Ovary (tissue), 9 donors: Measurements from ENCODE around the gene MLF2. TPM values are rescaled to one million over a fixed set of nuclear protein-coding genes. Genes with fewer than 3 reads are reported as not detected.

Experiments
- DNase-seq, 5 donors: peaks; one replicate each; pipeline ENCODE4 v3.0.0-alpha.2; 2019 to 2020
- H3K27ac ChIP-seq, 2 donors: fragments of 200-600 bp; one replicate each; pipeline versions ENCODE4 v1.5.1 to v1.8.0; 2019 to 2022
- H3K27me3 ChIP-seq: fragments of 200-600 bp; one replicate; pipeline ENCODE4 v1.8.0; 2022
- H3K36me3 ChIP-seq: fragments of 200-600 bp; sonication (generic); one replicate; pipeline ENCODE4 v1.5.1; 2019
- H3K4me1 ChIP-seq: one replicate; pipeline ENCODE4 v1.8.1; 2013; ENCODE audit warnings: mild to moderate bottlenecking, moderate library complexity; ENCODE audit not compliant: insufficient read depth
- H3K4me3 ChIP-seq: fragments of 200-600 bp; sonication (generic); one replicate; pipeline ENCODE4 v1.5.1; 2017
- H3K9me3 ChIP-seq, 2 donors: fragments of 200-600 bp in 1 of 2; sonication (generic) in 1 of 2; one replicate each; pipeline versions ENCODE4 v1.5.1 to v1.8.1; 2013 to 2019; ENCODE audit warnings: mild to moderate bottlenecking in 1 of 2, moderate library complexity in 1 of 2
- CTCF ChIP-seq, 3 donors: fragments of 450-650 bp in 2 of 3; fragments of 200-600 bp in 1 of 3; IDR thresholded peaks; one replicate each; pipeline versions ENCODE4 v1.5.1 to v1.8.0; 2016 to 2022; ENCODE audit warnings: antibody characterized with exemption in 3 of 3, mild to moderate bottlenecking in 1 of 3
- EP300 ChIP-seq: sonication (generic); formaldehyde crosslinking; IDR thresholded peaks from one replicate; pipeline ENCODE4 v1.6.1; 2017; ENCODE audit warnings: antibody characterized with exemption
- POLR2A ChIP-seq: fragments of 450-650 bp; IDR thresholded peaks from one replicate; pipeline ENCODE4 v1.6.1; 2017; ENCODE audit warnings: antibody characterized with exemption, mild to moderate bottlenecking, moderate library complexity
- WGBS, 3 donors: extraction: QIAGEN DNeasy Blood & Tissue Kit in 1 of 3; methylation state at CpG; one replicate each; pipeline versions ENCODE4 v1.1.5 to v1.1.7; 2013 to 2017; 5-methylcytosine and 5-hydroxymethylcytosine counted together
- intact Hi-C, 4 donors: fragments of 100-400 bp; cut with DNase I; formaldehyde crosslinking; loops; one replicate each; pipeline versions ENCODE4 v1.11.0 to v1.15.1; 2022 to 2023
- polyA plus RNA-seq, 2 donors: library from polyadenylated mRNA; stranded (reverse); fragments of 200-250 nt in 1 of 2; fragments of 350-450 nt in 1 of 2; fragmentation: Illumina TruSeq in 1 of 2; extraction: RNeasy Lipid Tissue Mini Kit (QIAGEN cat#74804) in 1 of 2; gene quantifications; one replicate each; pipeline ENCODE4 v1.2.3, GENCODE V29; 2013 to 2014
- total RNA-seq, 7 donors: library from RNA; depleted of rRNA in 2 of 7; stranded (reverse); fragments of >200 nt in 2 of 7; fragmentation: NEBNext Ultra II Directional in 3 of 7; extraction: Animal tissue kit (Norgen Biotek cat#: 25700) in 3 of 7; gene quantifications; one replicate each; pipeline versions ENCODE4 v1.1.0 to v1.2.4, GENCODE V29; 2016 to 2023
- donor health status: DM: no; HTN: no; CAD: no; lungs with moderate emphysema.
- donor health status: DM: no; HTN: no; CAD: no.
- donor health status: Bipolar disorder and iron deficiency.
- donor health status: DM: yes; HTN: yes; CAD: no.
- donor health status: DM: no; HTN: no; CAD: no.
- donor health status: DM: yes; HTN: yes; CAD: no.

Gene MLF2
- total and polyA plus RNA-seq, 9 donors: 64.1 to 162 (median 140) TPM

GRCh38 chr12:6772331-6772695 lies 19.4 kb upstream of the MLF2 start, which contains the start of gene LAG3:
TSS of gene LAG3 (plus strand) at chr12:6772520. CDS start at chr12:6772853, 333 bp downstream.
- 22 to 23% (median 22%) methylated on average over 15 of the region's 15 CpGs for WGBS, 3 donors
- H3K27me3 ChIP-seq: no peaks in the 10 kb centered on the region
- H3K27ac ChIP-seq: peak within 1 kb of the TSS; percentile 55 to 62
- H3K36me3 ChIP-seq: no peaks in the 10 kb centered on the region
- peak in 4 of 5 donors; percentile 58 to 66 (median 60) for DNase-seq
- H3K4me3 ChIP-seq: peak within 1 kb of the TSS; percentile 37
- H3K9me3 ChIP-seq: no peaks in the 10 kb centered on the region
- peaks cover 17% of the 10 kb centered on the region for H3K4me1 ChIP-seq
- TF ChIP-seq EP300: no peak
- no peak for TF ChIP-seq POLR2A
- TF ChIP-seq CTCF (IDR thresholded peaks at IDR 0.05): no peak
- intact Hi-C loops: loop anchor here in 1 of 4 donors (10.0 kb wide), 1 partner anchor 218 kb away; the partner anchor contains the start of gene IFFO1

- H3K27me3 ChIP-seq: no peaks in the 10 kb centered on the region
- peak in 1 of 5 donors; percentile 55 for DNase-seq
- intact Hi-C loops: loop anchor here in 1 of 4 donors (10.0 kb wide), 1 partner anchor 217 kb away; the partner anchor contains the start of gene IFFO1
- peaks cover 17% of the 10 kb centered on the region for H3K4me1 ChIP-seq
- peak overlapping the region; percentile 16 for H3K4me3 ChIP-seq
- WGBS, 3 donors: 61 to 64% (median 62%) methylated on average over 12 of the region's 12 CpGs
- no peak for TF ChIP-seq POLR2A
- peak in 1 of 3 donors; percentile 11 for TF ChIP-seq CTCF (IDR thresholded peaks at IDR 0.05)
- no peak for TF ChIP-seq EP300
- peak overlapping the region; percentile 55 to 62 for H3K27ac ChIP-seq
- H3K9me3 ChIP-seq: no peaks in the 10 kb centered on the region
- no peaks in the 10 kb centered on the region for H3K36me3 ChIP-seq
Measured at GRCh38 chr12:6771509-6772330, 18.8 kb upstream of the MLF2 start.

GRCh38 chr12:6771091-6771495 lies 18.2 kb upstream of the MLF2 start:
- Histone ChIP-seq H3K36me3 (no peaks in the 10 kb centered on the region), H3K4me1 (peaks cover 17% of the 10 kb centered on the region), H3K9me3 (no peaks in the 10 kb centered on the region), H3K27ac (peak overlapping the region; percentile 7 to 55), H3K4me3 (no peak overlapping the region), H3K27me3 (no peaks in the 10 kb centered on the region)
- DNase-seq: no peak
- WGBS, 3 donors: 79 to 87% (median 83%) methylated on average over 3 to 4 of the region's 4 CpGs
- TF ChIP-seq POLR2A: no peak
- no peak for TF ChIP-seq EP300
- no peak for TF ChIP-seq CTCF (IDR thresholded peaks at IDR 0.05)
- intact Hi-C loops: loop anchor here in 1 of 4 donors (10.0 kb wide), 1 partner anchor 216 kb away; the partner anchor contains the start of gene IFFO1

- Histone ChIP-seq H3K4me3 (no peak overlapping the region), H3K4me1 (peaks cover 17% of the 10 kb centered on the region), H3K36me3 (no peaks in the 10 kb centered on the region), H3K27me3 (no peaks in the 10 kb centered on the region), H3K9me3 (no peaks in the 10 kb centered on the region), H3K27ac (peak overlapping the region in 1 of 2 donors; percentile 22)
- DNase-seq: no peak
- WGBS, 3 donors: 58 to 67% (median 63%) methylated on average over 10 of the region's 10 CpGs
- intact Hi-C loops: loop anchor here in 1 of 4 donors (10.0 kb wide), 1 partner anchor 216 kb away; the partner anchor contains the start of gene IFFO1
- TF ChIP-seq CTCF (IDR thresholded peaks at IDR 0.05) (no peak), POLR2A (no peak), EP300 (no peak)
Measured at GRCh38 chr12:6770600-6770999, 17.7 kb upstream of the MLF2 start.
